ENCODE data around the gene TTF1. TPM values are rescaled to one million over a fixed set of nuclear protein-coding genes. Genes with fewer than 3 reads are reported as not detected.

Gene TTF1
- total RNA-seq, 4 donors from 2014 or later: 7.7 to 19.7 (median 9.1) TPM

GRCh38 chr9:132446887-132447286 lies 40.2 kb upstream of the TTF1 start:
- no peak for DNase-seq (ENCODE audit: low spot score in 2 of 2)
- TF ChIP-seq POLR2A (IDR thresholded peaks at IDR 0.05) (no peak), CTCF (IDR thresholded peaks at IDR 0.05) (no peak), EP300 (IDR thresholded peaks at IDR 0.05) (no peak), POLR2AphosphoS5 (IDR thresholded peaks at IDR 0.05) (no peak)
- no peak overlapping the region for H3K4me3 ChIP-seq
- H3K27ac ChIP-seq: no peak overlapping the region
- no peaks in the 10 kb centered on the region for H3K36me3 ChIP-seq
- H3K4me1 ChIP-seq: no peaks in the 10 kb centered on the region
- H3K27me3 ChIP-seq: peaks cover 37% of the 10 kb centered on the region
- WGBS: 89% methylated on average over 3 of the region's 3 CpGs
- no peaks in the 10 kb centered on the region for H3K9me3 ChIP-seq

- 49% methylated on average over 6 of the region's 10 CpGs for WGBS
- no peak for DNase-seq (ENCODE audit: low spot score in 2 of 2)
- H3K36me3 ChIP-seq: no peaks in the 10 kb centered on the region
- H3K27ac ChIP-seq: no peak overlapping the region
- TF ChIP-seq POLR2A (IDR thresholded peaks at IDR 0.05): no peak
- no peak for TF ChIP-seq EP300 (IDR thresholded peaks at IDR 0.05)
- no peak for TF ChIP-seq CTCF (IDR thresholded peaks at IDR 0.05)
- no peak for TF ChIP-seq POLR2AphosphoS5 (IDR thresholded peaks at IDR 0.05)
- H3K27me3 ChIP-seq: peaks cover 53% of the 10 kb centered on the region
- H3K4me3 ChIP-seq: no peak overlapping the region
- no peaks in the 10 kb centered on the region for H3K9me3 ChIP-seq
- H3K4me1 ChIP-seq: no peaks in the 10 kb centered on the region
Measured at GRCh38 chr9:132443951-132444607, 37.4 kb upstream of the TTF1 start.

- peaks cover 65% of the 10 kb centered on the region for H3K27me3 ChIP-seq
Measured at GRCh38 chr9:132441404-132441803, 34.8 kb upstream of the TTF1 start.

GRCh38 chr9:132440735-132441134 lies 34.1 kb upstream of the TTF1 start:
- Histone ChIP-seq H3K27ac (no peak overlapping the region), H3K27me3 (peaks cover 65% of the 10 kb centered on the region), H3K36me3 (no peaks in the 10 kb centered on the region), H3K4me1 (no peaks in the 10 kb centered on the region), H3K4me3 (no peak overlapping the region), H3K9me3 (no peaks in the 10 kb centered on the region)
- WGBS: 75% methylated on average over 6 of the region's 6 CpGs
- TF ChIP-seq POLR2AphosphoS5 (IDR thresholded peaks at IDR 0.05) (no peak), POLR2A (IDR thresholded peaks at IDR 0.05) (no peak), EP300 (IDR thresholded peaks at IDR 0.05) (no peak), CTCF (IDR thresholded peaks at IDR 0.05) (no peak)
- no peak for DNase-seq (ENCODE audit: low spot score in 2 of 2)

More at GRCh38 chr9:132441404-132441803, 34.8 kb upstream of the TTF1 start:
- DNase-seq (ENCODE audit: low spot score in 2 of 2): no peak
- Histone ChIP-seq H3K4me1 (no peaks in the 10 kb centered on the region), H3K27ac (no peak overlapping the region), H3K4me3 (no peak overlapping the region), H3K9me3 (no peaks in the 10 kb centered on the region), H3K36me3 (no peaks in the 10 kb centered on the region)
- no peak for TF ChIP-seq POLR2A (IDR thresholded peaks at IDR 0.05)
- TF ChIP-seq CTCF (IDR thresholded peaks at IDR 0.05): no peak
- no peak for TF ChIP-seq POLR2AphosphoS5 (IDR thresholded peaks at IDR 0.05)
- TF ChIP-seq EP300 (IDR thresholded peaks at IDR 0.05): no peak
- WGBS: 47% methylated on average over 10 of the region's 10 CpGs

- Histone ChIP-seq H3K36me3 (no peaks in the 10 kb centered on the region), H3K9me3 (no peaks in the 10 kb centered on the region), H3K27ac (no peak overlapping the region), H3K4me1 (no peaks in the 10 kb centered on the region), H3K4me3 (no peak overlapping the region), H3K27me3 (peaks cover 60% of the 10 kb centered on the region)
- no peak for DNase-seq (ENCODE audit: low spot score in 2 of 2)
- 60% methylated on average over 4 of the region's 4 CpGs for WGBS
- TF ChIP-seq CTCF (IDR thresholded peaks at IDR 0.05) (no peak), POLR2A (IDR thresholded peaks at IDR 0.05) (no peak), POLR2AphosphoS5 (IDR thresholded peaks at IDR 0.05) (no peak), EP300 (IDR thresholded peaks at IDR 0.05) (no peak)
Measured at GRCh38 chr9:132439153-132439552, 32.5 kb upstream of the TTF1 start.
